ENCODE data around the gene KIF4A. TPM values are rescaled to one million over a fixed set of nuclear protein-coding genes. Genes with fewer than 3 reads are reported as not detected.

Gene KIF4A, protein sequence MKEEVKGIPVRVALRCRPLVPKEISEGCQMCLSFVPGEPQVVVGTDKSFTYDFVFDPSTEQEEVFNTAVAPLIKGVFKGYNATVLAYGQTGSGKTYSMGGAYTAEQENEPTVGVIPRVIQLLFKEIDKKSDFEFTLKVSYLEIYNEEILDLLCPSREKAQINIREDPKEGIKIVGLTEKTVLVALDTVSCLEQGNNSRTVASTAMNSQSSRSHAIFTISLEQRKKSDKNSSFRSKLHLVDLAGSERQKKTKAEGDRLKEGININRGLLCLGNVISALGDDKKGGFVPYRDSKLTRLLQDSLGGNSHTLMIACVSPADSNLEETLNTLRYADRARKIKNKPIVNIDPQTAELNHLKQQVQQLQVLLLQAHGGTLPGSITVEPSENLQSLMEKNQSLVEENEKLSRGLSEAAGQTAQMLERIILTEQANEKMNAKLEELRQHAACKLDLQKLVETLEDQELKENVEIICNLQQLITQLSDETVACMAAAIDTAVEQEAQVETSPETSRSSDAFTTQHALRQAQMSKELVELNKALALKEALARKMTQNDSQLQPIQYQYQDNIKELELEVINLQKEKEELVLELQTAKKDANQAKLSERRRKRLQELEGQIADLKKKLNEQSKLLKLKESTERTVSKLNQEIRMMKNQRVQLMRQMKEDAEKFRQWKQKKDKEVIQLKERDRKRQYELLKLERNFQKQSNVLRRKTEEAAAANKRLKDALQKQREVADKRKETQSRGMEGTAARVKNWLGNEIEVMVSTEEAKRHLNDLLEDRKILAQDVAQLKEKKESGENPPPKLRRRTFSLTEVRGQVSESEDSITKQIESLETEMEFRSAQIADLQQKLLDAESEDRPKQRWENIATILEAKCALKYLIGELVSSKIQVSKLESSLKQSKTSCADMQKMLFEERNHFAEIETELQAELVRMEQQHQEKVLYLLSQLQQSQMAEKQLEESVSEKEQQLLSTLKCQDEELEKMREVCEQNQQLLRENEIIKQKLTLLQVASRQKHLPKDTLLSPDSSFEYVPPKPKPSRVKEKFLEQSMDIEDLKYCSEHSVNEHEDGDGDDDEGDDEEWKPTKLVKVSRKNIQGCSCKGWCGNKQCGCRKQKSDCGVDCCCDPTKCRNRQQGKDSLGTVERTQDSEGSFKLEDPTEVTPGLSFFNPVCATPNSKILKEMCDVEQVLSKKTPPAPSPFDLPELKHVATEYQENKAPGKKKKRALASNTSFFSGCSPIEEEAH
- total RNA-seq: 5.8 TPM

DNA sequence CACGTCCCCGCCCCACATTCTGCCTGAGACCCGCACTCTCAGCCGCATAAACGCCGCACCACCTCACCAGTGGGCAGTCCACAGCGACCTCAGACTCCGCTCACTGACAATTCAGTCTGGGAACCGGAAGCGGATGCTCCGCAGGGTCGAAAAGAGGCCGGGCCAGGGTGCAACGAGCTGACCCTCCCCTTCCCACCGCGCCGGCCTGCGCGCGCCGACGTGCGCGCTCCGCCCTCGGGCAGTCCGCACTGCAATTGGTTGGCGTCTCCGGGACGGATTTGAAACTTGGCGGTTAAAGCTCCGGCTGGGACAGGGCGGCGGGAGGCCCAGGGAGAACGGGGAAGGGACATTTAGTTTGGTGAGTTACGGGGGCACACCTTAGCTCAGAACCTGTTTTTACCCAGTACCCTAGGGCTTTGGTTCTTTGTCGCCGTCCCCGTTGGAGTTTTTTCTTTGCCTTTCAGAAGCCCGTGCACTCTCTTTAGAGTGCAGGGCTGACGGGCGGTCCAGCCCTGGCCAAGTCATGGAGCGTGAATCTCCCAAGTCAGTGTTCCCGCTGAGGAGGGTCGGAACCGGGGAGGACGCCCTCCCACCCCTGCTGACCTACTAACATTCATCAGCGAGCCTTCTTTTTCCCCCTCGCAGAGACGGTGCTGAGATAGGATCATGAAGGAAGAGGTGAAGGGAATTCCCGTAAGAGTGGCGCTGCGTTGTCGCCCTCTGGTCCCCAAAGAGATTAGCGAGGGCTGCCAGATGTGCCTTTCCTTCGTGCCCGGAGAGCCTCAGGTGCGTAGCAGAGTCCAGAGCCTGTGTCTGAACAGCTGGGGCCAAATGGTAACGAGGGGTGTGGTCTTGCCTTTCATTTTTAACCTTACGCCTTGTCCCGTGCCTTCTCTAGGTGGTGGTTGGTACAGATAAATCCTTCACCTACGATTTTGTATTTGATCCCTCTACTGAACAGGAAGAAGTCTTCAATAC, at the start of gene KIF4A, which contains the start of gene PDZD11:
TSS of gene KIF4A (plus strand) at position 312 of the 978 bp plus-strand sequence. CDS start at position 667, 355 bp downstream.
TSS of gene PDZD11 (minus strand) at position 135 of the 978 bp plus-strand sequence. CDS start 586 bp downstream, outside the sequence.

DNA sequence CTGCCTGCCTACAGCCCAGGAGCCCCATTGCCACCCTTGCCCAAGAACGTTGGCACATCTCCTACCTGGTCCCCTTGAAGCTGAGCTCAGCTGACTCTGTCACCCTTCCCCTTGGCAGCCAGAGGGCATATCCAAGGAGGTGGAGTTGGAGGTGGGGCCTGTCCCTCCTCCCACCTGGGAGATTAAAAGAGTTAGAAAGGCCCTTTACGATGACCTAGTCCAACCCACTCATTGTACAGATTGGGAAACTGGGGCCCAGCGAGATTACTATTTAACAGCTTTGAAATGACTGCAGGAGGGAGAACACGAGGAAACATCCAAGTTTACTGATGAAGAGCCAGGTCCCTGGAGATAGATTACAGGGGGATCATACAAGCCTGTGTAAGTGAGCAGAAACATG, 29.8 kb upstream of the KIF4A start, which contains the start of gene P2RY4:
TSS of gene P2RY4 (minus strand) at position 101 of the 400 bp plus-strand sequence. CDS start 580 bp downstream, outside the sequence.

DNA sequence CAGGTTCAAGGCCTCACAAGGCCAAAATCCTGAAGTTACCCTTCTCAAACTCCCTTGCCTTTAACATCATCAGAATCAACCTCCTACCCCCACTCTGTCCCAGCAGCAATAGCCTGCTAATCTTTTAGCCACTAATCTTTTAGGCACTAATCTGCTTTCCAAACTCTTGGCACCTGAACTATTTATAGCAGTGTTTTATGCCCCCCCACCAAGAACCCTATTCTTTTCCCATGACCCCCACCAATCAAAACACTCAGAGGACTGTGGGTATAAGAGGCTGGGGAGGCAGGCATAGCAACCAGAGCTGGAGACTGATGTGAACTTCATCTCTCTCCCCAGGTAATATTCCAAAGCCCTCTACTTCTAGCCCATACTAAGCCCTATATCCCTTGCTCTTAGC, 21.9 kb upstream of the KIF4A start, which contains the start of gene ARR3:
TSS of gene ARR3 (plus strand) at position 301 of the 400 bp plus-strand sequence. CDS start 1,052 bp downstream, outside the sequence.

DNA sequence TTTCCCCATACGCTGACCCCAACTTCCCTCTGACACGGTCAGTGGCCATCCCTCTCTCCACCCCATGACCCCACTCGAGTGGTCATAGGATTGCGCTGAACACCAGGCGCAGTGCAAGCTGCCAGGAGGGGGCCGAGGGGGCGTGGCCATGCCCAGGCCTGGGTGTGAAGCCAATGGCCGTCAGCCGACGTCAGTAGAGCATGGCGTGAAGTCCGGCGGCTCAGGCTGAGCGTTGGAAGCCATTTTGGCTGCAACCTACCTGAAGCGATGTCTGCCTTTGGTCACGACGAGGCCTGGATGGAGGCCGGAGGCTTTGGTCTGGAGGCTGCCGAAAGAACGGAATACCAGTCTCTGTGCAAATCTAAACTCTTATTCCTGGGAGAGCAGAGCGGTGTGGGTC, 8.0 kb upstream of the KIF4A start, which contains the start of gene RAB41:
TSS of gene RAB41 (plus strand) at position 222 of the 400 bp plus-strand sequence. CDS start at position 268, 46 bp downstream.

DNA sequence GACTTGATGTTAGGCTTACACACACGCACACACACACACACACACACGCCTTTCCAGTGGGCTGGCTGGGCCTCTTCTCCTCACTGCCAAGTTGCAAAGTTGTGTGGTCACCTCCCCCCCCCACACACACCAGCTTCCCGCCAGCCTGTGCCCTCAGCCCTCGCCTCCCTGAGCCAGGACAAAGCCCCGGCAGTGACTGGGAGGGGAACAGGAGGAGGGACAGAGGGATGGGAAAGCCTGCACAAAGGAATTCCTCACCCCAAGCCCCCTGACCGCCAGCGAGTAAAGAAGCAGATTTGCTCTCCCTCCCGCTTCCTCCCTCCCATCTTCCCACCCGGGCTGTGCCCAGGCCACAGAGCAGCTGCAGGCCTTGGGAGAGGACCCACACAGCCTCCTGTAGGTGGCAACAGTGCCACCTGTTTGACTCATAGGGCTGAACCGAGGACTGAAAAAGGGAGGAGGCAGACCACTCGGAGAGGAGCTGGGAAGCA, 133.0 kb downstream of the KIF4A start, which contains the start of gene GDPD2:
TSS of gene GDPD2 (plus strand) at position 464 of the 491 bp plus-strand sequence. CDS start 1,671 bp downstream, outside the sequence.

DNA sequence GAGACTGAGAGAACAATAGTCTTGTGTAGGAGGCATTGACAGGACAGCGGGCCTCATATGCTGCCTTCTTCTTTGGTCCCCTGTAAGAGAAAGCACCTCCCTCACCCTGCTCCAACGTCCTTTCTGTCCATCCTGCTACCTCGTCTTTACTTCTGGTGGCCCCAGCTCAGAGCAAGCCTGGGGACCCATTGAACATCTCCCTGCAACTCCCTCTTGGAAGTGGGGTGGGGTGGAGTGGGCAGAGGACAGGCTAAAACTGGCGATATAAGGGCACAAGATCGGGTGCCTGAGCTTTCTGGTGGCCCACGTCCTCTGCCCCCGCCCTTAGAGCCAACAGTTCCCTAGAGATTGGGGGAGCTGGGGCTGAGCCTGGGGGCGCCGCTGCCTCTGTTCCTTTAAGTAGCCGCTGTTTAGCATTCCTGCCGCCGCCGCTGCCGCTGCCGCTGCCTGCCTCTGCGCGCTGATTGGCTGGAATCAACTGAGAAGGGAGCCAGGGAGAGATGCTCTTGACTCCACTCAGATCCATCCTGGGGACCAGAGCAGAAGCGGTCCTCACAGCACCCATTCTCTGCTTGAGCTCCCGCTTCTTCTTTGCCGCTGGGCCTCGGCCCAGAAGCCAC, 154.5 kb downstream of the KIF4A start, which contains the start of gene DLG3:
TSS of gene DLG3 (plus strand) at position 510 of the 620 bp plus-strand sequence. CDS start 367 bp downstream, outside the sequence.

Small RNA genes within 50 kb of the gene (small RNA-seq; reads per million reads assigned to genes)
- gene RNA5SP507 (0.18 reads per million), gene RNU4-81P (not detected), gene RNY4P23 (18.1 reads per million, percentile 94 among the genes with 10 or more reads in this experiment)

Other genes starting within 250 kb of the KIF4A start
- not detected for gene AWAT2, start 240.2 kb upstream of the KIF4A start, total RNA-seq
- not detected for gene OTUD6A, start 227.6 kb upstream of the KIF4A start, total RNA-seq
- gene IGBP1, start 156.7 kb upstream of the KIF4A start, total RNA-seq: 90.2 TPM
- not detected for gene DGAT2L6, start 112.6 kb upstream of the KIF4A start, total RNA-seq
- not detected for gene AWAT1, start 55.4 kb upstream of the KIF4A start, total RNA-seq
- not detected for gene P2RY4, start 29.9 kb upstream of the KIF4A start, total RNA-seq
- not detected for gene ARR3, start 21.8 kb upstream of the KIF4A start, total RNA-seq
- not detected for gene RAB41, start 7.9 kb upstream of the KIF4A start, total RNA-seq
- gene PDZD11, start 177 bp upstream of the KIF4A start, total RNA-seq: 45.4 TPM
- gene GDPD2, start 133.2 kb downstream of the KIF4A start, total RNA-seq: 14.3 TPM
- gene DLG3, start 154.7 kb downstream of the KIF4A start, total RNA-seq: 68.0 TPM